Ovary (tissue), 9 donors: ENCODE results near the gene SLC7A5. TPM values are rescaled to one million over a fixed set of nuclear protein-coding genes. Genes with fewer than 3 reads are reported as not detected.
"Not testable (repeated sequence)": the region's sequence is repeated elsewhere in the genome, so short reads cannot be mapped to it uniquely, and the experiment has no call there.

Source experiments
- DNase-seq, 5 donors: peaks; one replicate each; pipeline ENCODE4 v3.0.0-alpha.2; 2019 to 2020
- H3K27ac ChIP-seq, 2 donors: fragments of 200-600 bp; one replicate each; pipeline versions ENCODE4 v1.5.1 to v1.8.0; 2019 to 2022
- H3K27me3 ChIP-seq: fragments of 200-600 bp; one replicate; pipeline ENCODE4 v1.8.0; 2022
- H3K36me3 ChIP-seq: fragments of 200-600 bp; sonication (generic); one replicate; pipeline ENCODE4 v1.5.1; 2019
- H3K4me1 ChIP-seq: one replicate; pipeline ENCODE4 v1.8.1; 2013; ENCODE audit warnings: mild to moderate bottlenecking, moderate library complexity; ENCODE audit not compliant: insufficient read depth
- H3K4me3 ChIP-seq: fragments of 200-600 bp; sonication (generic); one replicate; pipeline ENCODE4 v1.5.1; 2017
- H3K9me3 ChIP-seq, 2 donors: fragments of 200-600 bp in 1 of 2; sonication (generic) in 1 of 2; one replicate each; pipeline versions ENCODE4 v1.5.1 to v1.8.1; 2013 to 2019; ENCODE audit warnings: mild to moderate bottlenecking in 1 of 2, moderate library complexity in 1 of 2
- CTCF ChIP-seq, 3 donors: fragments of 450-650 bp in 2 of 3; fragments of 200-600 bp in 1 of 3; IDR thresholded peaks; one replicate each; pipeline versions ENCODE4 v1.5.1 to v1.8.0; 2016 to 2022; ENCODE audit warnings: antibody characterized with exemption in 3 of 3, mild to moderate bottlenecking in 1 of 3
- EP300 ChIP-seq: sonication (generic); formaldehyde crosslinking; IDR thresholded peaks from one replicate; pipeline ENCODE4 v1.6.1; 2017; ENCODE audit warnings: antibody characterized with exemption
- POLR2A ChIP-seq: fragments of 450-650 bp; IDR thresholded peaks from one replicate; pipeline ENCODE4 v1.6.1; 2017; ENCODE audit warnings: antibody characterized with exemption, mild to moderate bottlenecking, moderate library complexity
- WGBS, 3 donors: extraction: QIAGEN DNeasy Blood & Tissue Kit in 1 of 3; methylation state at CpG; one replicate each; pipeline versions ENCODE4 v1.1.5 to v1.1.7; 2013 to 2017; 5-methylcytosine and 5-hydroxymethylcytosine counted together
- intact Hi-C, 4 donors: fragments of 100-400 bp; cut with DNase I; formaldehyde crosslinking; loops; one replicate each; pipeline versions ENCODE4 v1.11.0 to v1.15.1; 2022 to 2023
- polyA plus RNA-seq, 2 donors: library from polyadenylated mRNA; stranded (reverse); fragments of 200-250 nt in 1 of 2; fragments of 350-450 nt in 1 of 2; fragmentation: Illumina TruSeq in 1 of 2; extraction: RNeasy Lipid Tissue Mini Kit (QIAGEN cat#74804) in 1 of 2; gene quantifications; one replicate each; pipeline ENCODE4 v1.2.3, GENCODE V29; 2013 to 2014
- total RNA-seq, 7 donors: library from RNA; depleted of rRNA in 2 of 7; stranded (reverse); fragments of >200 nt in 2 of 7; fragmentation: NEBNext Ultra II Directional in 3 of 7; extraction: Animal tissue kit (Norgen Biotek cat#: 25700) in 3 of 7; gene quantifications; one replicate each; pipeline versions ENCODE4 v1.1.0 to v1.2.4, GENCODE V29; 2016 to 2023
- donor health status: DM: no; HTN: no; CAD: no; lungs with moderate emphysema.
- donor health status: DM: no; HTN: no; CAD: no.
- donor health status: Bipolar disorder and iron deficiency.
- donor health status: DM: yes; HTN: yes; CAD: no.
- donor health status: DM: no; HTN: no; CAD: no.
- donor health status: DM: yes; HTN: yes; CAD: no.

The SLC7A5 gene
- total and polyA plus RNA-seq, 9 donors = 3.1 to 64.3 (median 9.2) TPM

- intact Hi-C loops = loop anchor here in 1 of 4 donors (5.0 kb wide), 1 partner anchor 290 kb away; no protein-coding TSS in a partner anchor
- no peak for TF ChIP-seq EP300
- no peak for TF ChIP-seq CTCF (IDR thresholded peaks at IDR 0.05)
- TF ChIP-seq POLR2A = no peak
- DNase-seq = no peak
- no peaks in the 10 kb centered on the region for H3K27me3 ChIP-seq
- H3K27ac ChIP-seq = no peak overlapping the region
- H3K9me3 ChIP-seq = no peaks in the 10 kb centered on the region
- no peaks in the 10 kb centered on the region for H3K36me3 ChIP-seq
- WGBS, 3 donors = 87 to 90% (median 89%) methylated on average over 29 of the region's 29 CpGs
- H3K4me3 ChIP-seq = no peak overlapping the region
- peaks cover 2% of the 10 kb centered on the region for H3K4me1 ChIP-seq
Measured at GRCh38 chr16:87882436-87883019, 13.2 kb upstream of the SLC7A5 start.

DNA sequence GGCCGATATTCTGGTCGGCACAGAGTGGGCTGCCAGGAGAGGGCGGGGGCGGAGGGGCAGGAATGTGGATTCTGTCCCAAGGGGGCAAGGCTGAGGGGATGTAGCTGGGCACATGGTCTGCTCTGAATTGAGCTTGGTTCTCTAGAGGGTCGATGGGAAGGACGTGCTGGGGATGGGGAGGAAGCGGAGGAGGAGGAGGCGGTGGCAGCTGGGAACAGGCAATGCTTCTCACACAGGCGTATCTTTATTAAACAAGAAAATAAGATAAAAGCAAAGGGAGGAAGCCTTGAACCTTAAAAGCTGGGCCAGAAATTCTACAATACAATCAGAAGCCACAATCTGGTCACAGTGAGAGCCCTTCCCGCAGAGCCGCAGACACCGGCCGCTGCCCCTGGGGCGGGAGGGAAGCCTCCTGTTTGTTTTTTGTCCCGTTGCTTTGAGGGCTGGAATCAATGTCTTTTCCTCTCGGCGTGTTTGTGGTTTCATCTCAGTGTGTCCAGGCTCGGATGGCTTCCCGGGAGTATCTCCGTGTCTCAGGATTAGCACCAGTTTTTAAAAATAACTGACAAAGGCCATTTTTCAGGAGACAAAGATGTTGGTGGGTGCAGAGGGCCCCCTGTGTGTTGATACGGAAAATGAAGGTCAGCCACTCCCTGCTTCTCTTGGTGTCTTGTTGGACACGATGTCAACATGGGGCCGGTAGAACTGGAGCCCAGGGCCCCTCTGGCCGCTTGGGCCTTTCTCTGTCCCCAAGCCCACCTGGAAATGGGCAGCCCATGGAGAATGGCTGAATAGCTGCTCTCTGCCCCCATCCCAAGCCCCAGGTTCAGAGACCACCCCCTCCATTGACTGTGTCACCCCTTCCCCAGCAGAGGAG, 12.3 kb upstream of the SLC7A5 start:
- 5 to 13% (median 8%) methylated on average over 21 to 24 of the region's 24 CpGs for WGBS, 3 donors
- no peaks in the 10 kb centered on the region for H3K27me3 ChIP-seq
- no peak for TF ChIP-seq CTCF (IDR thresholded peaks at IDR 0.05)
- TF ChIP-seq POLR2A = no peak
- no peak for TF ChIP-seq EP300
- H3K9me3 ChIP-seq = no peaks in the 10 kb centered on the region
- peaks cover 2% of the 10 kb centered on the region for H3K4me1 ChIP-seq
- H3K4me3 ChIP-seq = no peak overlapping the region
- H3K27ac ChIP-seq = no peak overlapping the region
- DNase-seq = no peak
- intact Hi-C loops = loop anchor here in 1 of 4 donors (5.0 kb wide), 1 partner anchor 289 kb away; no protein-coding TSS in a partner anchor
- H3K36me3 ChIP-seq = no peaks in the 10 kb centered on the region

- Histone ChIP-seq H3K27me3 (no peaks in the 10 kb centered on the region), H3K36me3 (no peaks in the 10 kb centered on the region), H3K4me1 (peaks cover 2% of the 10 kb centered on the region), H3K27ac (no peak overlapping the region), H3K4me3 (no peak overlapping the region), H3K9me3 (no peaks in the 10 kb centered on the region)
- no peak for TF ChIP-seq POLR2A
- TF ChIP-seq CTCF (IDR thresholded peaks at IDR 0.05) = no peak
- whole genome bisulfite sequencing, 3 donors = 49 to 65% (median 61%) methylated on average over 15 to 17 of the region's 17 CpGs
- intact Hi-C loops = loop anchor here in 1 of 4 donors (5.0 kb wide), 1 partner anchor 288 kb away; no protein-coding TSS in a partner anchor
- no peak for DNase-seq
Measured at GRCh38 chr16:87880117-87880696, 10.9 kb upstream of the SLC7A5 start.

DNA sequence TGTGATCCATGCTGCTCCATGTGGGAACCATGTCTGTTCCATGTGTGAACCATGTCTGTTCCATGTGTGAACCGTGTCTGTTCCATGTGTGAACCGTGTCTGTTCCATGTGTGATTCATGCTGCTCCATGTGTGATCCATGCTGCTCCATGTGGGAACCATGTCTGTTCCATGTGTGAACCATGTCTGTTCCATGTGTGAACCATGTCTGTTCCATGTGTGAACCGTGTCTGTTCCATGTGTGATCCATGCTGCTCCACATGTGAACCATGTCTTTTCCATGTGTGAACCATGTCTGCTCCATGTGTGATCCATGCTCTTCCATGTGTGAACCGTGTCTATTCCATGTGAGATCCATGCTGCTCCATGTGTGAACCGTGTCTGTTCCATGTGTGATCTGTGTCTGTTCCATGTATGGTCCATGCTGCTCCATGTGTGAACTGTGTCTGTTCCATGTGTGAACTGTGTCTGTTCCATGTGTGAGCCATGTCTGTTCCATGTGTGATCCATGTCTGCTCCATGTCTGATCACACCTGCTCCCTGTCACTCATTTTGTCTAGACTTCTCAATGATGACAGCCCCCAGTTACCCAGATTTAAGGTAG, 10.2 kb upstream of the SLC7A5 start:
- not testable (repeated sequence) for H3K36me3 ChIP-seq, H3K4me3 ChIP-seq, H3K9me3 ChIP-seq, H3K27ac ChIP-seq, H3K27me3 ChIP-seq, DNase-seq, H3K4me1 ChIP-seq
- WGBS, 3 donors = 90 to 96% (median 91%) methylated on average over 5 of the region's 5 CpGs
- intact Hi-C loops = loop anchor here in 1 of 4 donors (5.0 kb wide), 1 partner anchor 287 kb away; no protein-coding TSS in a partner anchor
